HG02759 (cell line): ENCODE measurements around the gene AKNA.

Experiments
- ATAC-seq: cut with Tn5 transposase; IDR thresholded peaks from one replicate; pipeline ENCODE4 v1.9.1; 2021; ENCODE audit warnings: mild to moderate bottlenecking, moderate library complexity; ENCODE audit not compliant: unreplicated experiment

The AKNA gene

GRCh38 chr9:114397848-114398605 lies 10.2 kb upstream of the AKNA start:
- ATAC-seq, result peak; percentile 84

GRCh38 chr9:114397219-114397847 lies 9.6 kb upstream of the AKNA start:
- ATAC-seq, result no peak

GRCh38 chr9:114396558-114397218 lies 8.9 kb upstream of the AKNA start:
- ATAC-seq, result no peak

GRCh38 chr9:114395768-114396167 lies 8.0 kb upstream of the AKNA start:
- ATAC-seq, result no peak

- ATAC-seq, result no peak
Measured at GRCh38 chr9:114395334-114395617, 7.5 kb upstream of the AKNA start.

- no peak for ATAC-seq
Measured at GRCh38 chr9:114394523-114395333, 6.9 kb upstream of the AKNA start.

GRCh38 chr9:114392749-114393112 lies 4.9 kb upstream of the AKNA start:
- no peak for ATAC-seq

GRCh38 chr9:114390952-114391351 lies 3.2 kb upstream of the AKNA start:
- no peak for ATAC-seq

GRCh38 chr9:114389612-114390368 lies 2.0 kb upstream of the AKNA start:
- ATAC-seq, result no peak

GRCh38 chr9:114388764-114389375 lies 1.1 kb upstream of the AKNA start:
- no peak for ATAC-seq

- ATAC-seq, result no peak
Measured at GRCh38 chr9:114388357-114388682, 538 bp upstream of the AKNA start.

GRCh38 chr9:114386886-114387679 lies 699 bp downstream of the AKNA start:
- ATAC-seq, result no peak

- ATAC-seq, result no peak
Measured at GRCh38 chr9:114386361-114386885, 1.4 kb downstream of the AKNA start.

- ATAC-seq, result peak; percentile 78
Measured at GRCh38 chr9:114385397-114386181, 2.2 kb downstream of the AKNA start.

GRCh38 chr9:114384836-114385396 lies 2.9 kb downstream of the AKNA start:
- ATAC-seq, result no peak

GRCh38 chr9:114384341-114384740 lies 3.4 kb downstream of the AKNA start:
- no peak for ATAC-seq

- no peak for ATAC-seq
Measured at GRCh38 chr9:114383521-114384231, 4.1 kb downstream of the AKNA start.
